ENCODE data around the gene STOML1. TPM values are rescaled to one million over a fixed set of nuclear protein-coding genes. Genes with fewer than 3 reads are reported as not detected.

Gene STOML1
- total RNA-seq, 1 experiment from 2014 or later, result 2.5 TPM

GRCh38 chr15:73941044-73941443 lies 51.1 kb downstream of the STOML1 start:
- Histone ChIP-seq H2AK5ac (ENCODE audit: insufficient read length, low read length) (no peak overlapping the region), H3K56ac (ENCODE audit: insufficient read length, low read depth, low read length) (no peak overlapping the region), H2BK20ac (ENCODE audit: low read depth, low read length, poor library complexity, severe bottlenecking) (no peak overlapping the region), H3K9ac (ENCODE audit: extremely low read depth, insufficient read length, low read length) (no peak overlapping the region), H3K4me1 (ENCODE audit: insufficient read depth, low read length) (no peaks in the 10 kb centered on the region), H2BK15ac (ENCODE audit: low read depth, low read length) (no peak overlapping the region; the same call in 1 of the 2 replicates), H3K79me2 (ENCODE audit: insufficient read depth, low read length) (no peaks in the 10 kb centered on the region), H2BK12ac (ENCODE audit: insufficient read length, low read depth, low read length) (no peak overlapping the region), H3K9me3 (ENCODE audit: control insufficient read depth, low read depth, low read length) (no peaks in the 10 kb centered on the region), H2BK5ac (ENCODE audit: insufficient read length, low read length) (no peak overlapping the region), H3T11ph (ENCODE audit: low read length) (no peak overlapping the region), H3K23ac (ENCODE audit: insufficient read length, low read depth, low read length) (no peak overlapping the region), H3K27ac (ENCODE audit: insufficient read length, low read depth, low read length) (no peak overlapping the region), H3K14ac (ENCODE audit: insufficient read depth, low read length) (no peak overlapping the region), H4K8ac (replicated peaks; ENCODE audit: insufficient read length, low read depth, low read length) (no peak overlapping the region), H4K91ac (ENCODE audit: insufficient read length, low read depth, low read length) (no peak overlapping the region), H3K4me2 (ENCODE audit: insufficient read depth, insufficient read length, low read length) (no peak overlapping the region), H3K23me2 (ENCODE audit: insufficient read length, low read depth, low read length, poor library complexity, severe bottlenecking) (no peaks in the 10 kb centered on the region), H3K18ac (ENCODE audit: insufficient read length, low read depth, low read length) (no peak overlapping the region), H4K5ac (ENCODE audit: insufficient read length, low read depth, low read length) (no peak overlapping the region), H3K4ac (ENCODE audit: low read depth, low read length) (no peak overlapping the region), H2BK120ac (ENCODE audit: low read depth, low read length, poor library complexity, severe bottlenecking) (no peak overlapping the region), H3K27me3 (ENCODE audit: insufficient read depth, low read length) (no peaks in the 10 kb centered on the region), H3K79me1 (ENCODE audit: insufficient read depth, low read depth, low read length, poor library complexity, severe bottlenecking) (no peaks in the 10 kb centered on the region), H2AFZ (ENCODE audit: low read length) (no peak overlapping the region), H4K20me1 (ENCODE audit: control insufficient read depth, insufficient read depth, insufficient read length) (no peaks in the 10 kb centered on the region)
- no peak for TF ChIP-seq CTCF (conservative IDR thresholded peaks at IDR 0.05)
- Mint-ChIP-seq H3K36me3 (ENCODE audit: insufficient read depth in 1 of 3, low read depth in 3 of 3) (no peaks in the 10 kb centered on the region), H3K4me3 (no peak overlapping the region), H3K9me3 (no peaks in the 10 kb centered on the region), H3K27me3 (ENCODE audit: low read depth) (peaks cover 8% of the 10 kb centered on the region), H3K4me1 (peaks cover 11 to 12% of the 10 kb centered on the region in 2 experiments), H3K27ac (no peak overlapping the region; a peak in 1 of 7 replicates)
- DNase-seq, result no peak
- no CpG with 5 or more reads among the region's 1 CpG for WGBS (ENCODE audit: extremely low coverage, insufficient read length, low lambda C conversion rate)

All from H9 (cell line).